ENCODE data around the gene APOE. TPM values are rescaled to one million over a fixed set of nuclear protein-coding genes. Genes with fewer than 3 reads are reported as not detected.

Gene APOE
- total and polyA plus RNA-seq, 2 donors (not counting 3 experiments of a cell fraction or from before 2014, with no cell fraction given) = 3.3 to 6.2 TPM

DNA sequence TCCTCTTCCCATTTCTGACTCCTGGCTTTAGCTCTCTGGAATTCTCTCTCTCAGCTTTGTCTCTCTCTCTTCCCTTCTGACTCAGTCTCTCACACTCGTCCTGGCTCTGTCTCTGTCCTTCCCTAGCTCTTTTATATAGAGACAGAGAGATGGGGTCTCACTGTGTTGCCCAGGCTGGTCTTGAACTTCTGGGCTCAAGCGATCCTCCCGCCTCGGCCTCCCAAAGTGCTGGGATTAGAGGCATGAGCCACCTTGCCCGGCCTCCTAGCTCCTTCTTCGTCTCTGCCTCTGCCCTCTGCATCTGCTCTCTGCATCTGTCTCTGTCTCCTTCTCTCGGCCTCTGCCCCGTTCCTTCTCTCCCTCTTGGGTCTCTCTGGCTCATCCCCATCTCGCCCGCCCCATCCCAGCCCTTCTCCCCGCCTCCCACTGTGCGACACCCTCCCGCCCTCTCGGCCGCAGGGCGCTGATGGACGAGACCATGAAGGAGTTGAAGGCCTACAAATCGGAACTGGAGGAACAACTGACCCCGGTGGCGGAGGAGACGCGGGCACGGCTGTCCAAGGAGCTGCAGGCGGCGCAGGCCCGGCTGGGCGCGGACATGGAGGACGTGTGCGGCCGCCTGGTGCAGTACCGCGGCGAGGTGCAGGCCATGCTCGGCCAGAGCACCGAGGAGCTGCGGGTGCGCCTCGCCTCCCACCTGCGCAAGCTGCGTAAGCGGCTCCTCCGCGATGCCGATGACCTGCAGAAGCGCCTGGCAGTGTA, 2.7 kb downstream of the APOE start:
- dilution Hi-C loops (cut with MboI; ENCODE audit: extremely low pct_ligation_motif_present, low sequenced_read_pairs) (no loop called here), intact Hi-C loops (cut with micrococcal nuclease) (no loop called here)
- no TSS peak for BruUV-seq (replicated peaks)
- no peak overlapping the region for H3K27ac ChIP-seq (ENCODE audit: insufficient read depth, low read depth, low read length)
- H3K4me3 ChIP-seq (replicated peaks in 1 of 3; ENCODE audit: insufficient read depth in 1 of 3, low read depth in 1 of 3, low read length in 3 of 3) = no peak overlapping the region
- H4K20me1 ChIP-seq (replicated peaks; ENCODE audit: control insufficient read depth, extremely low read depth, insufficient read depth, low read length) = no peaks in the 10 kb centered on the region
- H3K4me1 ChIP-seq (ENCODE audit: control insufficient read depth, extremely low read depth, insufficient read depth, low read length) = peaks cover 9% of the 10 kb centered on the region
- peaks cover 9 to 11% of the 10 kb centered on the region in 2 experiments for H3K27me3 ChIP-seq (ENCODE audit: control insufficient read depth in 2 of 2, insufficient read depth in 2 of 2, low read length in 2 of 2)
- no peak for DNase-seq (ENCODE audit: low read depth, low spot score)
- no peaks in the 10 kb centered on the region for H3K9me3 ChIP-seq (replicated peaks; ENCODE audit: control insufficient read depth, insufficient read depth, low read length)
- ChIA-PET CTCF (interaction anchor here (1.8 kb wide), 1 partner anchor 44 kb away, joined by 7 read pairs; no protein-coding TSS in a partner anchor), POLR2A (interaction anchor here (0.6 kb wide), 1 partner anchor 758 kb away, joined by 5 read pairs; no protein-coding TSS in a partner anchor)
- H3K79me2 ChIP-seq (ENCODE audit: control insufficient read depth, insufficient read depth, low read length) = no peaks in the 10 kb centered on the region
- TF ChIP-seq, protein P1, sequence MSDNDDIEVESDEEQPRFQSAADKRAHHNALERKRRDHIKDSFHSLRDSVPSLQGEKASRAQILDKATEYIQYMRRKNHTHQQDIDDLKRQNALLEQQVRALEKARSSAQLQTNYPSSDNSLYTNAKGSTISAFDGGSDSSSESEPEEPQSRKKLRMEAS (IDR thresholded peaks at IDR 0.05; ENCODE audit: insufficient read depth, insufficient read length) = no peak
- TF ChIP-seq POLR2A (IDR thresholded peaks at IDR 0.05; ENCODE audit: low read depth, low read length) (no peak), MYC (IDR thresholded peaks at IDR 0.05; ENCODE audit: low read depth, low read length) (no peak), EZH2 (IDR thresholded peaks at IDR 0.05; ENCODE audit: borderline replicate concordance, low read depth, low read length, severe bottlenecking) (no peak), GATA2 (IDR thresholded peaks at IDR 0.05; ENCODE audit: insufficient read depth, insufficient read length, low read depth, low read length) (no peak)
- no peak overlapping the region for H2AFZ ChIP-seq (ENCODE audit: low read depth, low read length)
- no peaks in the 10 kb centered on the region for H3K36me3 ChIP-seq (ENCODE audit: control insufficient read depth in 2 of 2, extremely low read depth in 1 of 2, insufficient read depth in 2 of 2, low read length in 2 of 2)
- H3K9me1 ChIP-seq (replicated peaks; ENCODE audit: control insufficient read depth, extremely low read depth, insufficient read depth, low read length) = no peaks in the 10 kb centered on the region
- no peak overlapping the region for H3K4me2 ChIP-seq (ENCODE audit: insufficient read depth, low read length)
- no peak overlapping the region for H3K9ac ChIP-seq (replicated peaks; ENCODE audit: extremely low read depth, insufficient read depth, low read length)
- no peak for FAIRE-seq

DNA sequence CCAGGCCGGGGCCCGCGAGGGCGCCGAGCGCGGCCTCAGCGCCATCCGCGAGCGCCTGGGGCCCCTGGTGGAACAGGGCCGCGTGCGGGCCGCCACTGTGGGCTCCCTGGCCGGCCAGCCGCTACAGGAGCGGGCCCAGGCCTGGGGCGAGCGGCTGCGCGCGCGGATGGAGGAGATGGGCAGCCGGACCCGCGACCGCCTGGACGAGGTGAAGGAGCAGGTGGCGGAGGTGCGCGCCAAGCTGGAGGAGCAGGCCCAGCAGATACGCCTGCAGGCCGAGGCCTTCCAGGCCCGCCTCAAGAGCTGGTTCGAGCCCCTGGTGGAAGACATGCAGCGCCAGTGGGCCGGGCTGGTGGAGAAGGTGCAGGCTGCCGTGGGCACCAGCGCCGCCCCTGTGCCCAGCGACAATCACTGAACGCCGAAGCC, 3.3 kb downstream of the APOE start:
- no peaks in the 10 kb centered on the region for H3K9me1 ChIP-seq (replicated peaks; ENCODE audit: control insufficient read depth, extremely low read depth, insufficient read depth, low read length)
- H3K27ac ChIP-seq (ENCODE audit: insufficient read depth, low read depth, low read length) = no peak overlapping the region
- H3K9me3 ChIP-seq (replicated peaks; ENCODE audit: control insufficient read depth, insufficient read depth, low read length) = no peaks in the 10 kb centered on the region
- H3K9ac ChIP-seq (replicated peaks; ENCODE audit: extremely low read depth, insufficient read depth, low read length) = no peak overlapping the region
- BruUV-seq (replicated peaks) = no TSS peak
- H2AFZ ChIP-seq (ENCODE audit: low read depth, low read length) = no peak overlapping the region
- H3K79me2 ChIP-seq (ENCODE audit: control insufficient read depth, insufficient read depth, low read length) = no peaks in the 10 kb centered on the region
- dilution Hi-C loops (cut with MboI; ENCODE audit: extremely low pct_ligation_motif_present, low sequenced_read_pairs) = no loop called here
- TF ChIP-seq, protein P1 (IDR thresholded peaks at IDR 0.05; ENCODE audit: insufficient read depth, insufficient read length) = no peak
- TF ChIP-seq, protein P2, sequence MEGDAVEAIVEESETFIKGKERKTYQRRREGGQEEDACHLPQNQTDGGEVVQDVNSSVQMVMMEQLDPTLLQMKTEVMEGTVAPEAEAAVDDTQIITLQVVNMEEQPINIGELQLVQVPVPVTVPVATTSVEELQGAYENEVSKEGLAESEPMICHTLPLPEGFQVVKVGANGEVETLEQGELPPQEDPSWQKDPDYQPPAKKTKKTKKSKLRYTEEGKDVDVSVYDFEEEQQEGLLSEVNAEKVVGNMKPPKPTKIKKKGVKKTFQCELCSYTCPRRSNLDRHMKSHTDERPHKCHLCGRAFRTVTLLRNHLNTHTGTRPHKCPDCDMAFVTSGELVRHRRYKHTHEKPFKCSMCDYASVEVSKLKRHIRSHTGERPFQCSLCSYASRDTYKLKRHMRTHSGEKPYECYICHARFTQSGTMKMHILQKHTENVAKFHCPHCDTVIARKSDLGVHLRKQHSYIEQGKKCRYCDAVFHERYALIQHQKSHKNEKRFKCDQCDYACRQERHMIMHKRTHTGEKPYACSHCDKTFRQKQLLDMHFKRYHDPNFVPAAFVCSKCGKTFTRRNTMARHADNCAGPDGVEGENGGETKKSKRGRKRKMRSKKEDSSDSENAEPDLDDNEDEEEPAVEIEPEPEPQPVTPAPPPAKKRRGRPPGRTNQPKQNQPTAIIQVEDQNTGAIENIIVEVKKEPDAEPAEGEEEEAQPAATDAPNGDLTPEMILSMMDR (IDR thresholded peaks at IDR 0.05; ENCODE audit: extremely low read depth in 1 of 2, insufficient read depth in 1 of 2, low read depth in 1 of 2, low read length in 2 of 2) = no peak
- TF ChIP-seq FOS (IDR thresholded peaks at IDR 0.05; ENCODE audit: borderline replicate concordance, insufficient read depth, low read length) = no peak
- TF ChIP-seq GATA2 (IDR thresholded peaks at IDR 0.05; ENCODE audit: insufficient read depth, insufficient read length, low read depth, low read length) = no peak
- no peak for TF ChIP-seq EZH2 (IDR thresholded peaks at IDR 0.05; ENCODE audit: borderline replicate concordance, low read depth, low read length, severe bottlenecking)
- no peak for TF ChIP-seq POLR2A (IDR thresholded peaks at IDR 0.05; ENCODE audit: low read depth, low read length)
- TF ChIP-seq POLR2AphosphoS5 (IDR thresholded peaks at IDR 0.05; ENCODE audit: insufficient read depth, low read depth, low read length) = no peak
- no peak for TF ChIP-seq JUN (IDR thresholded peaks at IDR 0.05; ENCODE audit: borderline replicate concordance, insufficient read depth, insufficient read length, low read depth)
- no peak for TF ChIP-seq MYC (IDR thresholded peaks at IDR 0.05; ENCODE audit: low read depth, low read length)
- POLR2A ChIA-PET = interaction anchor here (0.6 kb wide), 1 partner anchor 757 kb away, joined by 5 read pairs; no protein-coding TSS in a partner anchor
- CTCF ChIA-PET = interaction anchor here (1.6 to 1.8 kb wide), 2 partner anchors 43 to 46 kb away, joined by 5 to 7 read pairs; partner anchors contain the start of gene CLPTM1
- no peaks in the 10 kb centered on the region for H4K20me1 ChIP-seq (replicated peaks; ENCODE audit: control insufficient read depth, extremely low read depth, insufficient read depth, low read length)
- intact Hi-C loops (cut with micrococcal nuclease) = no loop called here
- no peaks in the 10 kb centered on the region for H3K36me3 ChIP-seq (ENCODE audit: control insufficient read depth in 2 of 2, extremely low read depth in 1 of 2, insufficient read depth in 2 of 2, low read length in 2 of 2)
- no peak overlapping the region for H3K4me2 ChIP-seq (ENCODE audit: insufficient read depth, low read length)
- DNase-seq (ENCODE audit: low read depth, low spot score) (no peak), FAIRE-seq (no peak)
- H3K4me3 ChIP-seq (replicated peaks in 1 of 3; ENCODE audit: insufficient read depth in 1 of 3, low read depth in 1 of 3, low read length in 3 of 3) = no peak overlapping the region
- H3K27me3 ChIP-seq (ENCODE audit: control insufficient read depth in 2 of 2, insufficient read depth in 2 of 2, low read length in 2 of 2) = peaks cover 9 to 11% of the 10 kb centered on the region in 2 experiments
- peaks cover 9% of the 10 kb centered on the region for H3K4me1 ChIP-seq (ENCODE audit: control insufficient read depth, extremely low read depth, insufficient read depth, low read length)

Measured in endothelial cell of umbilical vein (primary cell).